ENCODE measurements around the gene RASAL1.

DNA sequence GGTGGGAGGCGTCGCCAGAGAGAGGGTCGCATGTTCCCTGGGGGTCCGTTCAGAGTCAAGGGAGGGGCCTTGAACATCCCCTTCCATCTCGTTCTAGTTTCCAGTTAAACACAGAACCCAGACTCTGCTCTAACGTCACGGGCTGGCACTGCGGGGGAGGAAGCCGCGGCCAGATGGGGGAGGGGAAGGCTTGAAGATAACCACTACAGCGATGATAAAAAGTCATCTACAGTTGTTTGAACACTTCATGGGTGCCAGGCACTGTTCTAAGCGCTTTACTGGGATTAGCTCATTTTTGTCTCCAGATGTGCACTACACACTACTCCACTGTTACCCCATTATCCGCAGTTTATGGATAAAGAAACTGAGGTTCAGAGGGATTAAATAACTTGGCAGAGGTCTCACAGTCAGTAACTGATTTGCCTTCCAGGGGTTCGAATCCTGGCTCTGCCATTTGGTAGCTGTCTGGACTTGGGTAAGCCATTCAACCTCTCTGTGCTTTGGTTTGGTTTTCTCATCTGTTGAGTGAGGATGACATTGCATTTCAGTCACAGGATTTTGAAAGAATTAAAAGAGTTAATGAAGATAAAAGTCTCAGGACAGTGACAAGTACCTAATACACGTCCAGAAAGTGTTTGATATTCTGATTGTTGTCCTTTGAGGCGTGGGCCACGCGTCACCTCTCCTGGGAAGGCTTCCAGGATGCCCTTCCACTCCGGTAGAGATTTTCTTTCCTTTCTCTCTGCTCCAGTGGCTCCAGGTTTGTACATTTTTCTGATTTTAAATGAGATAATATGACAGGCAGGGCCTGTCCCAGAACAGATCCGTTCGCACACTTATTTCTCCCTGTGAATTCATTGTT is 798 bp upstream of the RASAL1 start:
- TF ChIP-seq POLR2A (IDR thresholded peaks at IDR 0.05) = no peak
- TF ChIP-seq, protein P1, sequence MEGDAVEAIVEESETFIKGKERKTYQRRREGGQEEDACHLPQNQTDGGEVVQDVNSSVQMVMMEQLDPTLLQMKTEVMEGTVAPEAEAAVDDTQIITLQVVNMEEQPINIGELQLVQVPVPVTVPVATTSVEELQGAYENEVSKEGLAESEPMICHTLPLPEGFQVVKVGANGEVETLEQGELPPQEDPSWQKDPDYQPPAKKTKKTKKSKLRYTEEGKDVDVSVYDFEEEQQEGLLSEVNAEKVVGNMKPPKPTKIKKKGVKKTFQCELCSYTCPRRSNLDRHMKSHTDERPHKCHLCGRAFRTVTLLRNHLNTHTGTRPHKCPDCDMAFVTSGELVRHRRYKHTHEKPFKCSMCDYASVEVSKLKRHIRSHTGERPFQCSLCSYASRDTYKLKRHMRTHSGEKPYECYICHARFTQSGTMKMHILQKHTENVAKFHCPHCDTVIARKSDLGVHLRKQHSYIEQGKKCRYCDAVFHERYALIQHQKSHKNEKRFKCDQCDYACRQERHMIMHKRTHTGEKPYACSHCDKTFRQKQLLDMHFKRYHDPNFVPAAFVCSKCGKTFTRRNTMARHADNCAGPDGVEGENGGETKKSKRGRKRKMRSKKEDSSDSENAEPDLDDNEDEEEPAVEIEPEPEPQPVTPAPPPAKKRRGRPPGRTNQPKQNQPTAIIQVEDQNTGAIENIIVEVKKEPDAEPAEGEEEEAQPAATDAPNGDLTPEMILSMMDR (IDR thresholded peaks at IDR 0.05) = no peak

All from Peyer's patch (tissue), 4 donors.